Left renal cortex interstitium (tissue), 4 donors: Measurements from ENCODE around the gene SMG9. TPM values are rescaled to one million over a fixed set of nuclear protein-coding genes. Genes with fewer than 3 reads are reported as not detected.

Experiments used
- DNase-seq, 4 donors: peaks; one replicate each; pipeline ENCODE4 v3.0.0-alpha.2; 2013; ENCODE audit warnings: low read depth in 4 of 4, low spot score in 2 of 4, missing footprints in 1 of 4
- polyA plus RNA-seq, 4 donors: library from polyadenylated mRNA; unstranded; fragments of 120-200 nt; gene quantifications; one replicate each; pipeline ENCODE4 v1.2.1, GENCODE V29; 2013; ENCODE audit not compliant: insufficient read length in 4 of 4

The SMG9 gene, protein sequence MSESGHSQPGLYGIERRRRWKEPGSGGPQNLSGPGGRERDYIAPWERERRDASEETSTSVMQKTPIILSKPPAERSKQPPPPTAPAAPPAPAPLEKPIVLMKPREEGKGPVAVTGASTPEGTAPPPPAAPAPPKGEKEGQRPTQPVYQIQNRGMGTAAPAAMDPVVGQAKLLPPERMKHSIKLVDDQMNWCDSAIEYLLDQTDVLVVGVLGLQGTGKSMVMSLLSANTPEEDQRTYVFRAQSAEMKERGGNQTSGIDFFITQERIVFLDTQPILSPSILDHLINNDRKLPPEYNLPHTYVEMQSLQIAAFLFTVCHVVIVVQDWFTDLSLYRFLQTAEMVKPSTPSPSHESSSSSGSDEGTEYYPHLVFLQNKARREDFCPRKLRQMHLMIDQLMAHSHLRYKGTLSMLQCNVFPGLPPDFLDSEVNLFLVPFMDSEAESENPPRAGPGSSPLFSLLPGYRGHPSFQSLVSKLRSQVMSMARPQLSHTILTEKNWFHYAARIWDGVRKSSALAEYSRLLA
- 10 to 100 TPM; 35.7 to 77.9 (median 58.0) TPM for polyA plus RNA-seq

DNA sequence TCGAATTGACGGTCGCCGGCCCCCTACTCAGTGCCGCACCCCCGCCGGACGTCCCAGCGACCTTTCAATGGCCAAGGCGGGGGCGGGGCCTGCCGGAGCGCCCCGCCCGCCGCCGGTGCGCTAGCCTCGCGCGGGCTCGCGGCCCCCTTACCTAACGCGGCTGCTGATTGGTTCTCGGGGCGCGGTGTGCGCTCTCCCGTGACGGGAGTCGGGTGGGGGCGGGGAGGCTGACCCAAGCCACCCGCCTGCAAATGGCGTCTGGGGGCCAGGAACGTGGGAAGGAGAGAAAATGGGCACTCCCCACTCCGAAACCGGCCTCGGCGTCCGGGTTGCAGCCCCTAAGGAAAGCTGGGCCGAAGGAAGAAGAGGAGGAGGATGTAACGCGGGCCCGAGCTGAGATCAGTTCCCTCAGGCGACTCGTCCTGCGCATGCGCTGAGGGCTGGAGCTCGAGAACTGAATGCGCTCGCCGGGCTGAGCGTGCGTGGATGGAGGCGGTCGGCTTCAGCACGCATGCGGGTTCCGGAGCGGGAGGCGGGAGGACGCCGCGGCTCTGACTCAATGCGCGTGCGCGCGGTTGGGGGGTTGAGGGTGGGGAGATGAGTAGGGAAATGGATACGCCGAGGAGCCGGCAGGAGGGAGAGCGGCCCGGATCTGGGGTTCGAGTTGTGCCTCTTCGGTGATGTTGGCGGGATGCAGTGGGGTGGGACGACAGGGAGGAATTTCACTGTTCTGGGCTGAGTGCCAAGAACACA, at the start of gene SMG9:
SMG9 (minus strand) TSS at position 460 of the 753 bp plus-strand sequence. CDS start 4,221 bp downstream, outside the sequence.
- DNase-seq = peak; percentile 98 to 99 (median 98)

DNA sequence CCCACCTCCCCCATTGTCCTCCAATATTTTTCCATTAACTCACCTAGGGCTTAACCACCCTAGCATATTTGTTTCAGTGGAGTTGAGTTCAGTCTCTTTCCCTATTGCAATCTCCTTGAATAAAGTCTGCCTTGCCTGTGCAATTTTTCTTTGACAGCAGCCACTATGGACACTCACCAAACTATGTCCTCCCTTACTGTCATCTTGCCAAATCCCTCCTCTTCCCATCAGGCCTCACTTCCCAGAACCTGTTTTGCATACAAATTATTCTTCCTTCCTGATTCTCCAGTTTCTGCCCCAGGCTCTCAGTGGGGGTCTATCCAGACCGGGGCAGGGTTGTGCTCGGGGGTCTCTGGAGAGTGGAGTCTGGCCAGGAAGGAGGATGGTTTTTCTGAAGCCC, 49.7 kb upstream of the SMG9 start:
- no peak for DNase-seq

DNA sequence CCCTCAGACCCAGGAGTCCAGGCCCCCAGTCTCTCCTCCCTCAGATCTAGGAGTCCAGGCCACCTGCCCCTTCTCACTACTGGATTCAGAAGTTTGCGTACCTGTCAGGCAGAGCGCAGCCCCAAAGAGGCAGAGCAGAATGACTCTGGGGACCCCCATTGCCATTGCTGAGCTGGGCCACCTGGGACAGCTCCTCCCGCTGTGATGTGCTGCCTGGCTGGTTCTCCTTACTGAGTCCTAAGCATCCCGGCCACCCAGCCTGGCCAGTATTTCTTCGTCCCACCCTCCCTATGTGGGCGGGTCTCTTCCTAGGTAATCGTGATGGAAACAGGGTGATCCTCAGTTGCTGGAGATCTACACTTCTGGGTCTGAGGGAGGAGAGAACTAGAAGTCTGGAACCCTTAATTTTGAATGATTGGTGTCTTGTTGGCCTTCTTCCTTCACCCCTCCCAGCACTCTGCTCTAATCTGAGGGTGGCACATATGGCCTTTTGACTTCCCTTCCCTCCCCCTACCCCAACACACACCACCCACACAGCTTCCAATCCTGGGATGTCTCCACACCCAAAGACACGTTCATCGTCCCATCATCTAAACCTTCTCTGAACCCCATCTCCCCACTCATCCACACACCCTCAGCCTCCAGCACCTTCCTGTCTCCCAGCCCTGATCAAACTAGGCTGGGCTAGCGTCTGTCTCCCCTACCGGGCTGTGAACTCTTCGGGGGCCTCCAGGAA, 47.6 kb upstream of the SMG9 start, which contains the start of gene LYPD5:
LYPD5 (minus strand) TSS at position 232 of the 736 bp plus-strand sequence; CDS start at position 165, 67 bp downstream.
- DNase-seq = no peak

DNA sequence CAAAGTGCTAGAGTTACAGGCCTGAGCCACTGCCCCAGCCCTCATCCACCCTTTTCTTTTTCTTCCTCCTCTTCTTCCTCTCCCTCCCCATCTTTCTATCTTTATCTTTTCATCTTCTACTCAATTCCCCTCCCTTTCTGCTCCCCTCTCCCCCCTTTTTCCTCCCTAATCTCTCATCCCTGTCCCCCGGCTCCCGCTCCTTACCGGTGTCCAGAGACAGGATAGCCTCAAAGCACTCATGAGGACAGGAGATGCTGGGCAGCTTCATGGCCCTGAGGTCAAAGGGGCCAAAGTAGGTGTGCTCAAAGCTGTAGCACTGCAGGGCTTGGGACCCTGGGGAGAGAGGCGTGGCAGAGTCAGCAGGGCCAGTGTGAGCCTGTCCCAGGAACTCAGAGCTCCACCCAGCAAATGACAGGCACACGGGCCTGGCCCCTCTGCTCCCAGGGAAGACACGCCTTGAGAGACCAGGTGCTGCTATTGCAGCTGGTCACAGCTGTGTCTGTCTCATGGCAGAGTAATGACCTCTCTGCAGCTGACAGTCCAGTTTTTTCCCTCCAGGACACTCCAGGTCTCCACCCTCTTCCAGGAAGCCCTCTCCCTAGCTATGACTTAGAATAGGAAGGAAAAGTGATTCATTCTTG, 44.9 kb upstream of the SMG9 start:
- DNase-seq = no peak

DNA sequence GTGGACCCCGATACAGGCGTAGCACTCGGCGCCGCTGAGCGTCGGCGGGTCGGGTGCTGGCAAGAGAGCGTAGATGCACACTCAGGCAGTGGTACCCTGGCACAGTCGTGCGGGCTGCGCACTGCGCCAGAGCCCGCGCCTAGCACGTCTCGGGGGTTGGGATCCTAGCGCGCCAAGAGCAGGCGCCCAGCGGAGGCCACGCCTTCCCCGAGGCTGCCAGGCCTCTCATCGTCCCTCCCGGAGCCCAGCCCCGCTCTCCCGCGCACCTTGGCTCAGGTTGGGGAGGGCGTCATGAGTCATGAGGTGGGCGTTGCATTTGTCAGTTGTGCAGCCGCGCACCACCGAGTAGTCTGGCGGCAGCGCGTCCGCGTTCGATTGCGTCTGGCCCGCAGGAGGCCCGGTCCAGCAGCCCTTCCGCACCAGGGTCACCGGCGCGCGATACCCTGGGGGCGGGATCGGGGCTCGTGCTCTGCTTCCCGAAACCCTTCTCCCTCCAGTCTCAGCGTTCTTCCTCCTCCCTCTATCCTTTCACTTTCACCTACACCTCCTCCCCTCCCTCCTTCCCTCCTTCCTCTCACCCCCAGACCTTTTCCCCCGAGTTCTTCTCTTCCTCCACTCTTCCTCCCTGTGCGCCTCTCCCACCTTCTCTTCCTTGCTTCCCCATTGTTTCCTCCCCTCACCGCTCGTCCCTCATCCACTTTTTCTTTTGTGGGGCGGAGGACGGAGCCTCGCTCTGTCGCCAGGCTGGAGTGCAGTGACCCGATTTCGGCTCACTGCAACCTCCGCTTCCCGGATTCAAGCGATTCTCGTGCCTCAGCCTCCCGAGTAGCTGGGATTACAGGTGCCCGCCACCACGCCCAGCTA, 44.0 kb upstream of the SMG9 start:
- DNase-seq = no peak

DNA sequence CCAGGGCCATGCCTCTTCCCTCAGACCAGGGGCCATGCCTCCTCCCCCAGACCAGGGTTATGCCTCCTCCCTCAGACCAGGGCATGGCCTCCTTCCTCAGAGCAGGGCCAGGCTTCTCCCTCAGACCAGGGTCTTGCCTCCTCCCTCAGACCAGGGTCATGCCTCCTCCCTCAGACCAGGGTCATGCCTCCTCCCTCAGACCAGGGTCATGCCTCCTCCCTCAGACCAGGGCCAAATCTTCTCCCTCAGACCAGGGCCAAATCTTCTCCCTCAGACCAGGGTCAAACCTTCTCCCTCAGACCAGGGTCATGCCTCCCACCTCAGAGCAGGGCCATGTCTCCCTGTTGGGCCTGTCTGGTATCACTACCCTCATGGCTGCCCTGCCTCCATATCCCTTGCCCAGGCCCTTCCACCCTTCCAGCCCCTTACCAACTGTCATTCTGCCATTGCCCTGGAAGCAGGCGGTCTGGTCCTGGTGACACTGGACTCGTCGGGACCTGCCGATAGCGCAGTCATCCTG, 43.3 kb upstream of the SMG9 start:
- DNase-seq = no peak

DNA sequence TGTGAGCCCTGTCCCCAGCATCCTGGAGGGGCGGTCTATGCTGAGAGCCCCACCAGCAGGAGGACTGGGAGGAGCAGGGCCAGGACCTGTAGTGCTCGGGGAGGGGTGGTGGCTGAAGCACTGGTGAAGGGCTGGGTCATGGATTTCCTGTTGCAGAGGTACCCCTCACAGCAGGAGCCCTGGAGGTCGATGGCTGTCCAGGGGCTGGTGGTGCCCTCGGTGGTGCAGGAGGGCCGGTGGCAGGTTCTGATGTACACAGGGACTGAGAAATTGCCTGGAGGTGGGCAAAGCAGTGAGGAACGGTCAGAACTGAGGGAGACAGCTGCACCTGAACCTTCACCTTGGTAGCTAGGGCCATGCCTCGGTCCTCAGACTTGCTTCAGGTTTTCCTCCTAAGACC, 42.8 kb upstream of the SMG9 start:
- no peak for DNase-seq

DNA sequence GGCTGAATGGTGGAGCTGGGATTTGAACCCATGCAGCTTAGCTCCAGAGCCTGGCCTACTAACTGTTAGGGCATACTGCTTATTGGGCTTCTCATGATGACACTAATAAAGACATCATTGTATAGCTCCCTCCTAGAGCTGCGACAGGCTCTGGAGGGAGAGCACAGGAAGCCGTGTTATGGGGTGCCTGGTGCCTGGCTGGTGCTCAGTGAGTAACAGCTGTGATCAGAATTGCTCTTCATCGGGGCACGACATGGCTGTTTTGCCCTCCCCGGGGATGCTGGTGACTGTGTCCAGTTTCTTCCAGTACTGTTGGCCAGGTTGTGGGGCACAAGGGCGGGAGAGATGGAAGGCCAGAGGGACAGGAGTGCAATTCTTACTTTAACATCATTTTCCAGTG, 42.4 kb upstream of the SMG9 start:
- DNase-seq = no peak

DNA sequence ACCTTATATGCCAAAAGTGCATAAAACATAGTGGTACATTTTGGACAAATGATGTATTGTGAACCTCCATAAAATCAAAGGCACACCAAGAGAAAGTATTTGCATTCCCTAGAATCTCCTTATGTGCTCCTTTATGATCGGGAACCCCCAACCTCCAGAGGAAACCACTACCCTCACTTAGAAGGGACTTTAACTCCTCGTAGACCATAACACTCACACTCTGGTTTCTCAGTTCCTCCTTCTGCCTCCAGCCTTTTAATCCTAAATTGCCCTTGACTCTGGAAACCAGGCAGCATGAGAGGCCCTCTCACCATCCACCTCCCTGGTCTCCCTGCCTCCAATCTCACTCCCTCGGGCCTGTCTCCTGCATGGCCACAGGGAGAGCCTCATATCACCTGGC, 35.8 kb upstream of the SMG9 start:
- no peak for DNase-seq

DNA sequence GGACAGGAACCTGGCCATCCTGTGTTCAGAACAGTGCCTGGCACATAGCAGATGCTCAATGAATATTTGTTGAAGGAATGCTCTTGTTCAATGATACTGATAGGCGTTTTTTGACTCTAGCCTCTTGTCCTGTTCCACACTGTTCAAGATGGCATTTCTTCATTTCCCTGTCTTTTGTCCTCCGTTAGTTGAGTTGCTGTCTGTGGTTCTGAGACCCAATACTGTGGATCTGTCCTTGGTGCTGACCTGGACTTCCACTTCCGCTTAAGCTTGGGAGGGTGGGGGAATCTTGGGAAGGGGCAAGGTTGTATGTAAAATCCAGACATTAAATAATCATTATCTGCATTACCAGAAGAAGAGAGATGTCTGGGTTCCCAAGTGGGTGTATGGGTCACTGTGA, 34.3 kb upstream of the SMG9 start:
- no peak for DNase-seq

DNA sequence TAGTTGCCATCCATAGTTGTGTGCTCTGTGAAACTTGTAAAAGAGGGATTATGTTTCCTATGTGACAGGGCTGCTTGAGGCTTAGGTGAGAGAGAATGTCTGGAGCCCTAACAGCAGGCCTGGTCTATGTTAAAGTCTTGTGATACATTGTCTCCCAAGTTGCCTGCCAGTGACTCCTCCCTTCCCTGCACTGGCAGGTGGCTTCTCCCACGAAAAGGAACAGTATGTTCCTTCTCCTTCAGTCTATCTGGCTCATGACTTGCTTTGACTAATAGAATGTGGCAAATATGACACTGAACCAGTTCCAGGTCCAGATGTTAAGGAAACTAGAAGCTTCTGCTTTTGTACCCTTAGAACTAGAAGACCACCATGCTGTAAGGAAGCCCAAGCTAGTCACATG, 31.9 kb upstream of the SMG9 start:
- DNase-seq = no peak

DNA sequence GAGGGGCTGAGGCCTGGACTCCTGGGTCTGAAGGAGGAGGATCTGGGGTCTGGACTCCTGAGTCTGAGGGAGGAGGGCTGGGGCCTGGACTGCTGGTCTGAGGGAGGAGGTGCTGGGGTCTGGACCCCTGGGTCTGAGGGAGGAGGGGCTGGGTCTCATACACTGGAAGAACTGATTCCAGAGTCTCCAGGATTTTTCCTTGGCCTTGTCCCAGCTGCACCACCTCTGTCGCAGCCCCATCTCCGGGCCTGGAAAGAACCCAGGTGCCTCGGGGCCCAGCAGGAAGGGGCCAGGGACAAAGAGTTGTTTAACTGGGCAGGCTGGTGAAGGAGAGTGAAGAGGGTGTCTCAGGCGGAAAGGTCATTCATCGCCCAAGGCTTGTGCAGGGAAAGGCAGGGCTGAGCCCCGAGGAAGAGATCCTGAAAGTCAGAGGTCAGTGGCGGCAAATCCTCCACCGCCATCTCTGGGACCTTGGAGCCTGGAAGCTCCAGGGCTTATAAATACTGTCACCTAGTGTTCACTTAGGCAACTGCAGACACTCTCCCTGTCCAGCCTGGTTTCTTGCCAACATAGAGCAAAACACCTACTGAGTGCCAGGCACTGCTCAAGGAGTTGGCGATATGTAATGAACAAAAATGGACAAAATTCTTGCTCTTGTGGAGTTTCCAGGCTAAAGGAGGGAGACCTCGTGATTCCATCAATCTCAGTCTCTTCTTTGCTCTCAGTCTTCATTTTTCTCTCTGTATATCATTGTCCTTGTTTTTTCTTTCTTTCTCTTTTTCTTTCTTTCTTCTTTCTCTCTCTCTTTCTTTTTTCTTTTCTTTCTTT, 30.4 kb upstream of the SMG9 start:
- DNase-seq = no peak

DNA sequence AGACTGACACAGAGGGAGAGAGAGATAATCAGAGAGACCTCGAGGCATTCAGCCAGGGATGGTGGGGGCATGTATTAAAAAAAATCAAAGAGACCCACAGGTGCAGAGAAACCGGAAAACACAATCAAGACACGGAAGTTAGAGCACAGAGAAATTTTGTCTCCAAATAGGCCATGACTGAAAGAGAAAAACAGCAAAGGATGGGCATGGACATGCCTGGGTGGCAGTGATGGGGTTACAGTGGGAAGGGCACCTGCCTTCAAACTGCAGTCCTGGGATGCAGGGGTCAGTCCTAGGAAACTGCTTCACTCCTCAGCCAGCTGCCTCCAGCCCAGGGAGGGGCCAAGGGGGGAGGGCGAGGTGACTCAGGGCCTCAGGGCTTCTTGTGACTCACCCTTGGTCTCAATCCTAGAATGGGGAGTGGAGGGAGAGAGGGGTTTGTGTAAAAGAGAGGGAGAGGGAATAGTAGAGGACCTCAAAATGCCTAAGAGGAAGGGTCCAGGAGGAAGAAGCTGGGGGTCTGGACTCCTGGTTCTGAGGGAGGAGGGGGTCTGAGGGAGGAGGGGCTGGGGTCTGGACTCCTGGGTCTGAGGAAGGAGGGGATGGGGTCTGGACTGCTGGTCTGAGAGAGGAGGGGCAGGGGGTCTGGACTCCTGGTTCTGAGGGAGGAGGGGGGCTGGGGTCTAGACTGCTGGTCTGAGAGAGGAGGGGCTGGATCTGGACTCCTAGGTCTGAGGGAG, 29.6 kb upstream of the SMG9 start:
- DNase-seq = no peak

DNA sequence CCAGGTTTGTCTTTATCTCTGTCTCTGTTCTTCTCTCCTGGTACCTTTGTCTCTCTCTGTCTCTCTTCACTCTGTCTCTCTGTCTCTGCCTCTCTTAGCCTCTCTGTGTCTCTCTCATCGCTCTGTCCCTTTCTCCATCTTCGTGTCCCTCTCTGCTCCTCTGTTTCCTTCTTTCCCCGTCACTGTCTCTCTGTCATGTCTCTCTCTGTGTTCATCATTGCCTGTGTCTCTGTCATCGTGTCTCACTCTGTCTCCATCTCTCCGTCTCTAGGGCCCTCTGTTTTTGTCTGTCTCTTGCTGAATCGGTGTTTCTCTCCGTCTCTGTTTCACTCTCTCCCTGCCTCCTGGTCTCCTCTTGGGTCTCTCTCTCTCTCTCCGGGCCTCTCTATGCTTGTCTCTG, 28.9 kb upstream of the SMG9 start:
- no peak for DNase-seq

DNA sequence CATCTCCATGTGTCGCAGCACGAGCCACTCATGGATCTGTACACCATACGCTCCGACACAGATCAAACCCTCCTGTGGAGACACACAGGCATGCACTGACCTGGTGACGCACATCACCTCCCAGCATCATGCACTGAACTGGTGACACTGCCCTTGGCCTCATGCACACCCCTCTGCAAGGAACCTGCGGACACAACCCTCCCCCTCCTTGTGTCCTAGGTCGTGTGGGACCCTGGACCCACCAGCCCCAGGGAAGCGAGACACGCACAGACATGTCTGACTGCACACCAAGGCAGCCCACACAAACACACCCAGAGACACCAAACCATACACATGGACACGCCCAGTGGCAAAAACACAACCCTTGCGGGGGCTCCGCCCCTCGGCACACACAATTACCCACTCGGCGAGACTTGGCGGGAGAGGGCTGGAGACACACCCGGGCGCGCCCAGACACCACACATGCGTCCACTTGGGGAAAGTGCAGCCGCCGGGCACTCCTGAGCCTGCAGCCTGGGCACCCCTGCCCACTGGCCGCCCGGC, 28.0 kb upstream of the SMG9 start:
- no peak for DNase-seq

DNA sequence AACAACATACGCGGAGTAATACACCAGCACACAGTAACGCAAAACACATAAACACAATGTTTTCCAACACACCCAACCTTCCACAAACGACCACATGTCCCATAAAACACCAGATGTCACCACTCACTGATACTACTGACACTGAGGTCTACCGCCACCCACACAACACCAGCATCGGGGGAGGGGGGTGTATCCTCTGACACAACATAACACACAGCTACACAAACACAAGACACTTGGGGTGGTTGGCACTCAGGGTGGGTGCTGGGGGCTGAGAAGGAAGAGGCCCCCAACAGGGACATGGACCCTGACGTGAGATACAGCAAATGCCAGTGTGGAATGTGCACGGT, 27.5 kb upstream of the SMG9 start:
- no peak for DNase-seq

DNA sequence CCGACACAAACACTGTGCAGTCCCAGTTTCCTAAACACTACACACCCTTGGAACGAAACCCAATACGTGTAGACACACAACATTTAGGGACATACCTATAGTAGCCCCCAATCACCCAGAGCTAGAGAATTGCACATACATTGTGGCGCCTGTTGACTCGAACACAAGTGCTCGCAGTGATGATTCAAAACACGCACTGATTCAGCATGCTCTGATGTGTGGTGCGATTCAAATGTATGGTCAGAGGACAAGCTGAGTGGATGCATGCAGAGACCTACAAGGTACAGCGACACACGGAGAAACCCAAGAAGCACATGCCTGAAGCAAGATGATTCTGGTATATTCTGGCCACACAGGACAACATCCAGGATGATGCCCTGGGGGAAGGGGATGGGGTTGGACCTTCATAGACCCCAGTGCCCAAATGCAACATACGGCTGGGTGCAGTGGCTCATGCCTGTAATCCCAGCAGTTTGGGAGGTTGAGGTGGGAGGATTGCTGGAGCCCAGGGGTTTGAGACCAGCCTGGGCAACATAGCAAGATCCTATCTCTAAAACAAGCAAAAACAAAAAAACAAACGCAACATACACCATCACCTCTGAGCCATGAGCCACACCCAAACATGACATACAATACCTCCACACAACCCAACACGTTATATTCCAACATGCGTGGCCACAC, 27.0 kb upstream of the SMG9 start:
- DNase-seq = no peak
